ENCODE data around the gene PLEKHA5.

DNA sequence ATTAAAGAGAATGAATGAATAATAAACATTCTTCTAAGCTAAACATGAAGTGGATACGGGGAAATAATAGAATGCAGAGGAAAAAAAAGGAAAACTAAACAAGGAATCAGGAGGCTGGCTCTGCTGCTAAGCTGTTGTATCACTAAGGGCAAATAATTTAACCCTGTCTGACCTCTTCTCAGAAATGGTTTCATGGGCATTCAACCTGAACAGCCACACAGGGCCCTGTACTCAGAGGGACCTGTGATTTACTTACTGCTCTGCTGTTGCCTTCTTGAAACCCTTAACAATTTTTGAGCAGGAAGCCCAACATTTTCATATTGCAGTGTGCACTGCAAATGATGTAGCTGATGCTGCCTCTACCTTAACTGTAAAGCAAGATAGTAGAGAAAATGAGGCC lies 14.2 kb upstream of the PLEKHA5 start:
- TF ChIP-seq CTCF (IDR thresholded peaks at IDR 0.05) (no peak), POLR2A (IDR thresholded peaks at IDR 0.05) (no peak)

Data from heart left ventricle (tissue), 13 donors.